Heart right ventricle (tissue), 16 donors: ENCODE data around the gene BRIP1. TPM values are rescaled to one million over a fixed set of nuclear protein-coding genes. Genes with fewer than 3 reads are reported as not detected.
"Not testable (repeated sequence)": the region's sequence is repeated elsewhere in the genome, so short reads cannot be mapped to it uniquely, and the experiment has no call there.

ENCODE experiments used
- ATAC-seq, 8 donors: fragments of 200-7000 bp; cut with Tn5 transposase; one replicate each; pipeline ENCODE4 v1.9.1; 2020; ENCODE audit warnings: mild to moderate bottlenecking in 8 of 8, moderate library complexity in 8 of 8, moderate number of reproducible peaks in 1 of 8
- DNase-seq, 2 donors: peaks; one replicate each; pipeline ENCODE4 v3.0.0-alpha.2; 2020
- H3K27ac ChIP-seq, 10 donors: fragments of 200-600 bp; sonication (generic) in 2 of 10; one replicate each; pipeline versions ENCODE4 v1.5.0 to v1.8.0; 2020 to 2022; ENCODE audit warnings: mild to moderate bottlenecking in 3 of 10
- H3K27me3 ChIP-seq, 7 donors: fragments of 200-600 bp; one replicate each; pipeline ENCODE4 v1.8.0; 2021 to 2022; ENCODE audit warnings: mild to moderate bottlenecking in 2 of 7
- H3K36me3 ChIP-seq, 9 donors: fragments of 200-600 bp; sonication (generic) in 1 of 9; one replicate each; pipeline versions ENCODE4 v1.5.0 to v1.8.0; 2020 to 2022; ENCODE audit warnings: mild to moderate bottlenecking in 2 of 9
- H3K4me1 ChIP-seq, 9 donors: fragments of 200-600 bp; sonication (generic) in 1 of 9; one replicate each; pipeline versions ENCODE4 v1.5.0 to v1.8.0; 2020 to 2022; ENCODE audit warnings: mild to moderate bottlenecking in 4 of 9
- H3K4me3 ChIP-seq, 10 donors: fragments of 200-600 bp; sonication (generic) in 2 of 10; one replicate each; pipeline versions ENCODE4 v1.5.0 to v1.8.0; 2020 to 2022; ENCODE audit warnings: mild to moderate bottlenecking in 7 of 10, moderate library complexity in 2 of 10
- H3K9me3 ChIP-seq, 11 donors: fragments of 200-600 bp in 10 of 11; sonication (generic) in 2 of 11; one replicate each; pipeline versions ENCODE4 v1.5.0 to v1.8.0; 2013 to 2022; ENCODE audit warnings: mild to moderate bottlenecking in 2 of 11, control low read depth in 1 of 11, moderate library complexity in 1 of 11
- CTCF ChIP-seq, 9 donors: fragments of 200-600 bp; sonication (generic) in 2 of 9; IDR thresholded peaks; one replicate each; pipeline versions ENCODE4 v1.5.0 to v1.8.0; 2021 to 2022; ENCODE audit warnings: antibody characterized with exemption in 9 of 9, mild to moderate bottlenecking in 5 of 9, moderate library complexity in 1 of 9
- WGBS, 2 donors: extraction: QIAGEN DNeasy Blood & Tissue Kit; methylation state at CpG; one replicate each; pipeline ENCODE4 v1.1.7; 2013; ENCODE audit warnings: inconsistent platforms in 1 of 2; 5-methylcytosine and 5-hydroxymethylcytosine counted together
- intact Hi-C, 10 donors: fragments of 100-400 bp; cut with DNase I; formaldehyde crosslinking; loops; one replicate each; pipeline versions ENCODE4 v1.11.1 to v1.14.2; 2022
- polyA plus RNA-seq, 2 donors: library from polyadenylated mRNA; stranded (reverse); fragments of 200-250 nt; gene quantifications; one replicate each; pipeline ENCODE4 v1.2.3, GENCODE V29; 2013
- total RNA-seq, 10 donors: library from RNA; stranded (reverse); fragmentation: NEBNext Ultra II Directional in 3 of 10; extraction: Animal tissue kit (Norgen Biotek cat#: 25700) in 3 of 10; gene quantifications; one replicate each; pipeline versions ENCODE4 v1.2.1 to v1.2.4, GENCODE V29; 2021 to 2023
- donor health status: Arrhythmogenic right ventricular cardiomyopathy.
- donor health status: ischemic (EF 13 %, LVEDD 7.1; RV severe dilation, severe dysfunction).
- donor health status: healthy with polysubstance abuse.
- donor health status: DM: no; HTN: yes; CAD: no.
- donor health status: DM: no; HTN: no; CAD: no.
- donor health status: ischemic (EF 25% LVEDD 6.9; RV normal size, moderate dysfunction).
- donor health status: ischemic (EF 25% LVEDD 5.7; RV mildly dilated, moderate dysfunction).
- donor health status: healthy.
- donor health status: DM: yes; HTN: yes; CAD: no.
- donor health status: Ischemic cardiomyopathy.
- donor health status: ischemic (EF 35%, LVEDD 5.7; RV mildly dilated, moderate dysfunction).
- donor health status: nonischemic (EF 11% LVEDD 7.7; RV severe dilation, severe dysfunction).
- donor health status: DM: yes; HTN: yes; CAD: no.
- donor health status: PGD.
- donor health status: ischemic (EF 29% LVEDD 5.4; RV normal size, mild dysfunction).
- donor health status: nonischemic (EF 23%, LVEDD 6.1; RV moderate dilation, normal function).

The BRIP1 gene
- total and polyA plus RNA-seq, 12 donors = 0.03 to 2.1 (median 0.22) TPM; not detected in 1

DNA sequence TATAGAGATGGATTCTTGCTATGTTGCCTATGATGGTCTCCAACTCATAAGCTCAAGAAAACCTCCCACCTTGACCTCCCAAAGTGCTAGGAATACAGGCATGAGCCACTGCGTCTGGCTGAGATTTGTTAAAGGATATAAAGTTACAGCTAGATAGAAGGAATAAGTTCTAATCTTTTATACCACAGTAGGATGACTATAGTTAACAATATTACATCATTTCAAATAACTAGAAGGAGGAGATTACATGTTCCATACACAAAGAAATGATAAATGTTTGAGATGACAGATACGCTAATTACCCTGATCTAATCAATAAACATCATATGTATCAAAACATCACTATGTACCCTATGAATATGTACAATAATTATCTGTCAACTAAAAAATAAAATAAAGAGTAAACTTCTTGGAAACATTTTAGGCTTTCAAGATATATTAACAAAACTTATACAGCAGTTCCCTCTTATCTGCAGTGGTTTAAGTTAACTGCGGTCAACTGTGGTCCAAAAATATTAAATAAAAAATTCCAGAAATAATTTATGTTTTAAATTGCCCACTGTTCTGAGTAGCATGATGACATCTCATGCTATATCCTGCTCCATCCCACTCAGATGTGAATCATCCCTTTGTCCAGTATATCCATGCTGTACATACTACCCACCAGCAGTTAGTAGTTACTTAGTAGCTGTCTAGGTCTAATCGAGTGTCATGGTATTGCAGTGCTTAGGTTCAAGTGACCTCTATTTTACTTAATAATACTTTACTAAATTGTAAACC is 143.1 kb downstream of the BRIP1 start:
- TF ChIP-seq CTCF (IDR thresholded peaks at IDR 0.05) = no peak
- intact Hi-C loops = no loop called here
- H3K4me1 ChIP-seq = no peaks in the 10 kb centered on the region
- DNase-seq = no peak
- peaks cover 0 to 36% (median 9%) of the 10 kb centered on the region in 11 donors for H3K9me3 ChIP-seq
- H3K27me3 ChIP-seq = no peaks in the 10 kb centered on the region
- no peak for ATAC-seq
- no peak overlapping the region for H3K27ac ChIP-seq
- no peaks in the 10 kb centered on the region for H3K36me3 ChIP-seq
- WGBS, 2 donors = 95 to 96% methylated on average over 4 of the region's 4 CpGs
- H3K4me3 ChIP-seq = no peak overlapping the region

DNA sequence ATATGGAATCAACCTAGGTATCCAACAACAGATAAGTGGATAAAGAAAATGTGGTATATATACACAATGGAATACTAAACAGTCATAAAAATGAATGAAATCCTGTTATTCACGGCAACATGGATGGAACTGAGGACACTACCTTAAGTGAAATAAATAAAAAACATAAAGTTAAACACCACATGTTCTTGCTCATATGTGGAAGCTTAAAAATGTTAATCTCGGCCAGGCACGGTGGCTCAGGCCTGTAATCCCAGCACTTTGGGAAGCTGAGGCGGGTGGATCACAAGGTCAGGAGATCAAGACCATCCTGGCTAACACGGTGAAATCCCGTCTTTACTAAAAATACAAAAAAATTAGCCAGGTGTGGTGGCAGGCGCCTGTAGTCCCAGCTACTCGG is 144.1 kb downstream of the BRIP1 start:
- intact Hi-C loops, H3K27me3 ChIP-seq, H3K4me1 ChIP-seq, H3K4me3 ChIP-seq, DNase-seq, H3K27ac ChIP-seq, H3K36me3 ChIP-seq, ATAC-seq: not testable (repeated sequence)
- WGBS, 2 donors = 97 to 98% methylated on average over 8 of the region's 8 CpGs
- H3K9me3 ChIP-seq = peaks cover 0 to 41% (median 9%) of the 10 kb centered on the region in 11 donors

DNA sequence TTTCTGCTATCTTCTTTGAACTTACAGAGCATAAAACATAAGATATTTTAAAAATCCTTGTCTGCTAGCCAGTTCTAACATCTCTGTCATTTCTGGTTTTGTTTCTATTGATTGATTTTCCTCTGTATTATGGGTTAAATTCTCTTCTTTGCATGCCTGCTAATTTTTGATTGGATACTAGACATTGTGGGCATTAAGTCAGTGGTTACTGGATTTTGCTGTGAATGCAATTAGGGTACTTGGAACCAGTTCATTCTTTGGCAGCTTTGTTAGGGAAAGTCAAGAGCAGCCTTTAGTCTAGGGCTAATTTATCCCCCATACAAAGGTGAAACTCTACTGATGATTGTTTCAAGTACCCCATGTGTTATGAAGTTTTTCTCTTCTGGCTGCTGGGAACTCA is 145.3 kb downstream of the BRIP1 start:
- no peak overlapping the region for H3K4me3 ChIP-seq
- ATAC-seq (no peak), DNase-seq (no peak)
- peaks cover 0 to 41% (median 9%) of the 10 kb centered on the region in 11 donors for H3K9me3 ChIP-seq
- no peaks in the 10 kb centered on the region for H3K27me3 ChIP-seq
- no peaks in the 10 kb centered on the region for H3K4me1 ChIP-seq
- no peak for TF ChIP-seq CTCF (IDR thresholded peaks at IDR 0.05)
- no peak overlapping the region for H3K27ac ChIP-seq
- no peaks in the 10 kb centered on the region for H3K36me3 ChIP-seq
- intact Hi-C loops = no loop called here

DNA sequence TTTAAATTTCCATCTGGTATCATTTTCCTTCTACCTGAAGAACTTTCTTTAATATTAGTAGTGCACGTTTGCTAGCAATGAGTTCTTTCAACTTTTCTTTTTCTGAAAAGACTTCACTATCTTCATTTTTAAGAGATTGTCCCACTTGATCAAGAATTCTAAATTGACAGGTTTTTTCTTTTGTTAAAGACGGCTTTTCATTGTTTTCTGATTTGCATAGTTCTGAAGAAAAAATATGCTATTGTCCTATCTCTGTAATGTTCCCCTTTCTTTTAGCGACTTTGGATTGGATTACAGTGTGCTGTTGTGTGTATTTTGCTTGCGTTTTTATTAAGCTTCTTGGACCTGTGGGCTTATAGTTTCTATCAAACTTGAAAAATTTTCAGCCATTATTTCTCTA is 146.0 kb downstream of the BRIP1 start:
- Histone ChIP-seq H3K27me3 (no peaks in the 10 kb centered on the region), H3K4me3 (no peak overlapping the region), H3K9me3 (peaks cover 0 to 41% (median 9%) of the 10 kb centered on the region in 11 donors), H3K4me1 (no peaks in the 10 kb centered on the region), H3K36me3 (no peaks in the 10 kb centered on the region), H3K27ac (no peak overlapping the region)
- no peak for TF ChIP-seq CTCF (IDR thresholded peaks at IDR 0.05)
- intact Hi-C loops = no loop called here
- DNase-seq (no peak), ATAC-seq (no peak)
- WGBS, 2 donors = 96 to 97% methylated on average over 4 of the region's 4 CpGs

- DNase-seq (no peak), ATAC-seq (no peak)
- Histone ChIP-seq H3K4me3 (no peak overlapping the region), H3K4me1 (no peaks in the 10 kb centered on the region), H3K36me3 (no peaks in the 10 kb centered on the region), H3K27me3 (no peaks in the 10 kb centered on the region), H3K9me3 (peaks cover 0 to 41% (median 9%) of the 10 kb centered on the region in 11 donors), H3K27ac (no peak overlapping the region)
- no peak for TF ChIP-seq CTCF (IDR thresholded peaks at IDR 0.05)
- intact Hi-C loops = no loop called here
- WGBS, 2 donors = 94 to 100% methylated on average over 1 of the region's 1 CpG
Observed at GRCh38 chr17:61716225-61716829, 147.0 kb downstream of the BRIP1 start.
